Stimulated activated CD4-positive, alpha-beta T cell treated with anti-CD3 and anti-CD28 coated beads, TNF-alpha, amount 100 ng/mL, for 1 hour (primary cell): ENCODE results near the gene CTCF.

Experiments used
- DNase-seq, 3 donors: peaks; one replicate each; pipeline ENCODE4 v3.0.0-alpha.2; 2020; ENCODE audit warnings: low read depth in 3 of 3, low spot score in 1 of 3

The CTCF gene

GRCh38 chr16:67662653-67663010 is 100.3 kb downstream of the CTCF start:
- no peak for DNase-seq

GRCh38 chr16:67663151-67663876 is 101.0 kb downstream of the CTCF start:
- DNase-seq: no peak

GRCh38 chr16:67663877-67664222 is 101.5 kb downstream of the CTCF start:
- no peak for DNase-seq

- DNase-seq: no peak
Observed at GRCh38 chr16:67664258-67664657, 101.9 kb downstream of the CTCF start.

- no peak for DNase-seq
Observed at GRCh38 chr16:67664871-67665270, 102.5 kb downstream of the CTCF start.

- DNase-seq: no peak
Observed at GRCh38 chr16:67665598-67665997, 103.3 kb downstream of the CTCF start.

- no peak for DNase-seq
Observed at GRCh38 chr16:67666032-67666551, 103.8 kb downstream of the CTCF start.

GRCh38 chr16:67666559-67667452 is 104.5 kb downstream of the CTCF start, which contains the start of the genes C16orf86 and ENKD1:
C16orf86 (plus strand) TSS chr16:67666814; CDS start chr16:67666971, 157 bp downstream.
ENKD1 (minus strand) TSS chr16:67666750; CDS start chr16:67666442, 308 bp downstream.
- peak; percentile 51 to 69 (median 61) for DNase-seq

- DNase-seq: no peak
Observed at GRCh38 chr16:67667453-67667816, 105.1 kb downstream of the CTCF start.

GRCh38 chr16:67667817-67668494 is 105.6 kb downstream of the CTCF start:
- peak; percentile 55 to 69 (median 64) for DNase-seq

GRCh38 chr16:67668495-67669157 is 106.3 kb downstream of the CTCF start:
- DNase-seq: no peak

- DNase-seq: no peak
Observed at GRCh38 chr16:67669499-67670101, 107.3 kb downstream of the CTCF start.

GRCh38 chr16:67672306-67672705 is 110.0 kb downstream of the CTCF start:
- no peak for DNase-seq

GRCh38 chr16:67672739-67673662 is 110.7 kb downstream of the CTCF start:
- DNase-seq: peak in 1 of 3 donors; percentile 12

GRCh38 chr16:67673712-67674580 is 111.6 kb downstream of the CTCF start:
- DNase-seq: no peak

- no peak for DNase-seq
Observed at GRCh38 chr16:67674851-67675578, 112.7 kb downstream of the CTCF start.

GRCh38 chr16:67675579-67675935 is 113.2 kb downstream of the CTCF start:
- DNase-seq: no peak

GRCh38 chr16:67675999-67676398 is 113.7 kb downstream of the CTCF start:
- no peak for DNase-seq
